ENCODE measurements around the gene SYNPO2L.

GRCh38 chr10:73641328-73642060 is 14.3 kb downstream of the SYNPO2L start, which contains the start of gene MYOZ1:
- TF ChIP-seq CTCF (IDR thresholded peaks at IDR 0.05) (no peak), EP300 (IDR thresholded peaks at IDR 0.05) (no peak), POLR2A (IDR thresholded peaks at IDR 0.05) (no peak)
